Mucosa of descending colon (tissue), 3 donors: Measurements from ENCODE around the gene NID1. TPM values are rescaled to one million over a fixed set of nuclear protein-coding genes. Genes with fewer than 3 reads are reported as not detected.

Source experiments
- ATAC-seq: fragments of 200-7000 bp; cut with Tn5 transposase; one replicate; pipeline ENCODE4 v1.9.1; 2020; ENCODE audit warnings: mild to moderate bottlenecking, moderate library complexity
- DNase-seq, 3 donors: peaks; one replicate each; pipeline ENCODE4 v3.0.0-alpha.2; 2020
- H3K36me3 ChIP-seq: fragments of 200-600 bp; one replicate; pipeline ENCODE4 v1.8.0; 2021; ENCODE audit warnings: low read depth, mild to moderate bottlenecking
- H3K4me1 ChIP-seq: fragments of 200-600 bp; one replicate; pipeline ENCODE4 v1.8.0; 2021; ENCODE audit warnings: low read depth, mild to moderate bottlenecking
- H3K4me3 ChIP-seq: fragments of 200-600 bp; one replicate; pipeline ENCODE4 v1.8.0; 2021; ENCODE audit warnings: mild to moderate bottlenecking
- H3K9me3 ChIP-seq: fragments of 200-600 bp; one replicate; pipeline ENCODE4 v1.8.0; 2021; ENCODE audit warnings: mild to moderate bottlenecking
- intact Hi-C, 2 donors: fragments of 100-400 bp; cut with DNase I in 1 of 2; cut with micrococcal nuclease in 1 of 2; formaldehyde crosslinking; loops; one replicate each; pipeline versions ENCODE4 v1.11.0 to v1.11.1; 2022; cut with DNase I, micrococcal nuclease
- total RNA-seq, 3 donors: library from RNA; stranded (reverse); fragmentation: NEBNext Ultra II Directional in 2 of 3; extraction: Animal tissue kit (Norgen Biotek cat#: 25700) in 2 of 3; gene quantifications; one replicate each; pipeline versions ENCODE4 v1.2.1 to v1.2.4, GENCODE V29; 2021 to 2023
- TF ChIP-seq, protein P1 (sequence below): fragments of 200-600 bp; IDR thresholded peaks from one replicate; pipeline ENCODE4 v1.8.0; 2022; ENCODE audit warnings: antibody characterized with exemption, mild to moderate bottlenecking
- donor health status: DM: no; HTN: no; CAD: no; lungs with moderate emphysema.
- donor health status: DM: no; HTN: no; CAD: no.
- donor health status: DM: no; HTN: yes; CAD: no.

NID1 gene
- total RNA-seq, 3 donors from 2014 or later = 7.2 to 118 (median 36.7) TPM

DNA sequence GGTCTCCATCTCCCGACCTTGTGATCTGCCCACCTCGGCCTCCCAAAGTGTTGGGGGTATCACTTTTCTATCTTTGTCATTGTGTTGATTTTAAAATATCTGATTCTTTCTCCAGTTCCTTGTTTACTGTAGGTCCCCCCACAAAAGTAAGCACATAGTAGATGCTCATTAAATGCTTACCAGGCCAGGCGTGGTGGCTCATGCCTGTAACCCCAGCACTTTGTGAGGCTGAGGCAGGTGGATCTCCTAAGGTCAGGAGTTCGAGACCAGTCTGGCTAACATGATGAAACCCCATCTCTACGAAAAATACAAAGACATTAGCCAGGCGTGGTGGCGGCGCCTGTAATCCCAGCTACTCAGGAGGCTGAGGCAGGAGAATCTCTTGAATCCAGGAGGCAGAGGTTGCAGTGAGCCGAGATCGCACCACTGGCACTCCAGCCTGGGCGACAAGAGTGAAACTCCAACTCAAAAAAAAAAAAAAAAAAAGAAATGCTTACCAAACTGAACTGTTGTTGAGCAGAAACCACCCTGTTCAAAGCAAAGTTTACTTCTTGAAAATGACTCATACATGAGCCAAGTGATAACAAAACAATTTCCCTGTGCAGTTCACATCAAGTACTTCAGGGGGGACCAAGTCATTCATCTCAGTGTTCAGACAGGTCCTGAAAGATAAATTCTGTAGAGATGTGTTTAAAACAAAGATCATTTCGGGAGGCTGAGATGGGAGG, 24.3 kb upstream of the NID1 start:
- H3K4me1 ChIP-seq = no peaks in the 10 kb centered on the region
- intact Hi-C loops = no loop called here
- H3K9me3 ChIP-seq = no peaks in the 10 kb centered on the region
- H3K36me3 ChIP-seq = no peaks in the 10 kb centered on the region
- TF ChIP-seq, protein P1, sequence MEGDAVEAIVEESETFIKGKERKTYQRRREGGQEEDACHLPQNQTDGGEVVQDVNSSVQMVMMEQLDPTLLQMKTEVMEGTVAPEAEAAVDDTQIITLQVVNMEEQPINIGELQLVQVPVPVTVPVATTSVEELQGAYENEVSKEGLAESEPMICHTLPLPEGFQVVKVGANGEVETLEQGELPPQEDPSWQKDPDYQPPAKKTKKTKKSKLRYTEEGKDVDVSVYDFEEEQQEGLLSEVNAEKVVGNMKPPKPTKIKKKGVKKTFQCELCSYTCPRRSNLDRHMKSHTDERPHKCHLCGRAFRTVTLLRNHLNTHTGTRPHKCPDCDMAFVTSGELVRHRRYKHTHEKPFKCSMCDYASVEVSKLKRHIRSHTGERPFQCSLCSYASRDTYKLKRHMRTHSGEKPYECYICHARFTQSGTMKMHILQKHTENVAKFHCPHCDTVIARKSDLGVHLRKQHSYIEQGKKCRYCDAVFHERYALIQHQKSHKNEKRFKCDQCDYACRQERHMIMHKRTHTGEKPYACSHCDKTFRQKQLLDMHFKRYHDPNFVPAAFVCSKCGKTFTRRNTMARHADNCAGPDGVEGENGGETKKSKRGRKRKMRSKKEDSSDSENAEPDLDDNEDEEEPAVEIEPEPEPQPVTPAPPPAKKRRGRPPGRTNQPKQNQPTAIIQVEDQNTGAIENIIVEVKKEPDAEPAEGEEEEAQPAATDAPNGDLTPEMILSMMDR = no peak
- DNase-seq (no peak), ATAC-seq (no peak)
- no peak overlapping the region for H3K4me3 ChIP-seq

DNA sequence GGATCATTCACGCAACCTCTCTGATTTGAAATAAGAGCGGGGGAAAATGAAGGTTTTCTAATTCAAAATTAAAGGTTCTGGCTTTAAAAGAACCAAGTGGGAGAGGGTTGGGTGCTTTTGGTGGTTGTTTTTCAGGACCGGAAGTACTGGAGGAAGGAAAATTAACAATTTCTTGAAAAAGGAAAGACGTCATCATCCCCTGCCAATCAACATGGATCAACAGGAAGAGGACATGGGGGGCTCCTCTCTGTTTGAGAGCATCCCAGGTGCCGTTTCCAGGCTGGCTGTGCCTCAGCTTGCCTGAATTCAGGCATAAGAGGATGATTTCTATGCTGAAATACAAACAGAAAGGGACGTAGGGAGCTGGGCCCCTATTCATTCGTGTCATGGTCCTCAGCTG, 21.6 kb upstream of the NID1 start:
- ATAC-seq (no peak), DNase-seq (no peak)
- Histone ChIP-seq H3K36me3 (no peaks in the 10 kb centered on the region), H3K4me3 (no peak overlapping the region), H3K4me1 (no peaks in the 10 kb centered on the region), H3K9me3 (no peaks in the 10 kb centered on the region)
- intact Hi-C loops = no loop called here
- TF ChIP-seq, protein P1 = no peak

DNA sequence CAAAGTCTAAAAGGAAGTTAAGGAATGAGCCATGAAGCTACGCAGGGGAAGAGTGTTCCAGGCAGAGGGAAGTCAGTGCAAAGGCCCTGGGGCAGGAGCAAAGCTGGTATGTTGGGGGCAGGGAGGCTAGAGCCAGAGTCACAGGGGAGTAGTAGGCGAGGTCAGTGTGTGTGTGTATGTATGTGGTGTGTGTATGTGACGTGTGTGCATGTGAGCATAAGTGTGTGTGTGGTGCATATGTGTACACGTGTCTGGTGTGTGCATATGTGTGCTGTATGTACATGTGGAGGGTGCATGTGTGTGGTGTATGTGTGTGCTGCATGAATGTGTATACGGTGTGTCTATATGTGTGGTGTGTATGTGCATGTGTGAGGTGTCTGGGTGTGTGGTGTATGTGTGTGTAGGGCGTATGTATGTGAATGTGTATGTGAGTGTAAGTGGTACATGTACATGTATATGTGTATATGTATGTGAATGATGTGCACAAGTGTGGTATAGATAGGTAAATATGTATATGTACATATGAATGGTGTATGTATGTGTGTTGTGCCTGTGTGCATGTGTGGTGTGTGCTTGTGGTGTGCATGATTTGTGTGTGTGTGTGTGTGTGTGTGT, 20.8 kb upstream of the NID1 start:
- ATAC-seq (no peak), DNase-seq (no peak)
- no peak overlapping the region for H3K4me3 ChIP-seq
- no peaks in the 10 kb centered on the region for H3K36me3 ChIP-seq
- no peaks in the 10 kb centered on the region for H3K9me3 ChIP-seq
- TF ChIP-seq, protein P1 = no peak
- intact Hi-C loops = no loop called here
- H3K4me1 ChIP-seq = no peaks in the 10 kb centered on the region

DNA sequence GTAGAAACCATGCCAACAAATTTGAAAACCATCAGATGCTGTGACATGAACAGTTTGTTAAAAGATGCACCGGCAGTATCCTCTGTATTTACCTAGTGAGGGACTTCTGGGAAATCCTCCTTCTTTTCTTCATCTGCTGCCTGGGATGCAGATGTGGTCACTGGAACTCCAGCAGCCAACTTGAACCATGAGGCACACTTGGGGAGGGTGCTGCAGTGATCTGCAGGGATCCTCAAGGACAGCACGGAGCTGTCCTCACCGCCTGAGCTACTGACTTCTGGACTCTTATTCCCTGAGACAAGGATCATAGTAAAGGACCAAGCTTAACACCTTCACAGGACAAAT, 19.5 kb upstream of the NID1 start:
- no peaks in the 10 kb centered on the region for H3K9me3 ChIP-seq
- ATAC-seq = no peak
- H3K4me1 ChIP-seq = no peaks in the 10 kb centered on the region
- H3K4me3 ChIP-seq = no peak overlapping the region
- TF ChIP-seq, protein P1 = no peak
- no peak for DNase-seq
- H3K36me3 ChIP-seq = no peaks in the 10 kb centered on the region
- intact Hi-C loops = no loop called here

DNA sequence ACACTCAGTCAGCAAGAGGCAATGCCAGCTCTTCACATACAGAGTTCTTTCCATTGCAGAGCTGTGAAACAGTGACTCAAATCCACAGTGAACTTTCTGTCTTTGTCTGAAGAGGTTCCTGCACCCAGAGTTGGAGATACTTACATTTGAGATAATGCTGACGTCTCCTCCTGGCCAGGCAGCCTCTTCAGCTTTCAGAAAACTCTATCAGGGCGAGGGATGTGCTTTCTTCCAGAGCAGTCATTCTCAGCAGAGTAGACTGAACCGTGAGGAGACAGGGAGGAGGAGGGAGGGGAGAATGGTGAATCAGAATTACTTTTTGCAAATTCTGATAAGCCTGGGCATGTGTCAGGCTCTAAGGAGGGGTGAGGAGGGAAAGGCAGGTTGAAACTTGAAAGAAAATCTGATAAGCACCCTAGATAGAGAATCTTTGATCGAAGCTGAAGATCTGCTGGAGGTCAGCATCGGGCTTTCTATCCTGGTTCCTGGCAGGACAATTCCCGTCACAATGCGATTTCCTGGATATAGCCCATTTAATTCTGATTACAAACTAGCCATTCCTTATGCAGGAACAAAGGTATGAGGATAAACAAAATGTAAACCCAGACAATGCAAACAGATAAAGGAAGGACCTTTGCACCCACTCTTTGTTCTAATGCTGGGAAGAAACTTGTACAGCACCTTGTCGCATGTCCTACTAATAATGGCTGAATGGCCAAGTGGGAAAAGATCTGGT, 18.9 kb upstream of the NID1 start:
- ATAC-seq (peak; percentile 47), DNase-seq (no peak)
- TF ChIP-seq, protein P1 = no peak
- H3K4me1 ChIP-seq = no peaks in the 10 kb centered on the region
- intact Hi-C loops = no loop called here
- H3K9me3 ChIP-seq = no peaks in the 10 kb centered on the region
- H3K4me3 ChIP-seq = no peak overlapping the region
- no peaks in the 10 kb centered on the region for H3K36me3 ChIP-seq
